Measurements from ENCODE around the gene BRD4. TPM values are rescaled to one million over a fixed set of nuclear protein-coding genes. Genes with fewer than 3 reads are reported as not detected.
A peak's percentile ranks its signal among the peaks of the same experiment; 100 is the strongest.

BRD4 gene
- total RNA-seq, 1 donor from 2014 or later = 129 TPM

GRCh38 chr19:15299568-15300409 lies 32.5 kb downstream of the BRD4 start:
- Mint-ChIP-seq H3K4me1 (ENCODE audit: low read depth) (peaks cover 85% of the 10 kb centered on the region), H3K27ac (peak overlapping the region; percentile 92), H3K4me3 (peak overlapping the region; percentile 42), H3K9me3 (no peaks in the 10 kb centered on the region), H3K27me3 (ENCODE audit: insufficient read depth) (no peaks in the 10 kb centered on the region), H3K36me3 (ENCODE audit: low read depth) (peaks cover 22% of the 10 kb centered on the region)
- no peak for DNase-seq (ENCODE audit: low spot score)
- intact Hi-C loops (cut with micrococcal nuclease) = loop anchor here (2.0 to 5.0 kb wide), 5 partner anchors 13 to 779 kb away; no protein-coding TSS in a partner anchor

DNA sequence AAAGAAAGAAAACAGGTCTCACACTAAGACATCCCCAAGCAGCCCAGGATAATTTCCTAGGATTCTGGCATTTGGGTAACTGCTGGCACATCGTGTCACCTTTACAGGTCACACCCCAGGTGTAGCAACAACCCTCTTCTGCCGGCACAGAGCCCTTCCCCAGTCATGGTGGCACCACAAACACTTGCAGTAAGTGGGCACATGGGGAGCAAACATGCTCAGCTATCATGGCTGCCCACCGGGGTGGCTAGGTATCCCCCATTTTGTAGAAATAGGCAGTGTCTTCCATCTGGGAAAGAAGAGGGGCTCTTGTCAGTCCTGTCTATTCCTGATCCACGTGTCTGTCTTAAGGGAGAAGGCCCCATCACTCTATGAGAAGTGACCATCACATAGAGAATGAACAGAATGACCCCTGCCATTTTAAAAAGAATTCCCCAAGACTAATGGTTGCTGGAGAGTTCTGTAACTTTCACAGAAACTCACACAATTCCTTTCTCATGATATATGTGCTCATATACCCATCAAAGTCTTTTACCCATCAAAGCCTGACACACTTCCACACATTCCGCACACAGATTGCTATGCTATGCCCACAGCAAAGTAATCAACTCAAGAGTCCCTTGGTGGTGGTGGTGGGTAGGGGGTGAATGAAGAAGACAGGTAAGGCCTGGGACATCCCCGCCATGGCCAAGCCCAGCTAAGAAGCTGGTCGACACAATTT lies 33.3 kb downstream of the BRD4 start:
- no peaks in the 10 kb centered on the region for H3K27me3 Mint-ChIP-seq (ENCODE audit: insufficient read depth)

GRCh38 chr19:15297416-15298224 lies 34.7 kb downstream of the BRD4 start:
- DNase-seq (ENCODE audit: low spot score) = no peak
- intact Hi-C loops (cut with micrococcal nuclease) = no loop called here
- H3K4me3 Mint-ChIP-seq = peak overlapping the region; percentile 62

More for the DNA sequence above, 33.3 kb downstream of the BRD4 start:
- Mint-ChIP-seq H3K4me1 (ENCODE audit: low read depth) (peaks cover 85% of the 10 kb centered on the region), H3K27ac (peak overlapping the region; percentile 88), H3K4me3 (peak overlapping the region; percentile 43), H3K36me3 (ENCODE audit: low read depth) (peaks cover 20% of the 10 kb centered on the region), H3K9me3 (no peaks in the 10 kb centered on the region)
- intact Hi-C loops (cut with micrococcal nuclease) = no loop called here
- no peak for DNase-seq (ENCODE audit: low spot score)

DNA sequence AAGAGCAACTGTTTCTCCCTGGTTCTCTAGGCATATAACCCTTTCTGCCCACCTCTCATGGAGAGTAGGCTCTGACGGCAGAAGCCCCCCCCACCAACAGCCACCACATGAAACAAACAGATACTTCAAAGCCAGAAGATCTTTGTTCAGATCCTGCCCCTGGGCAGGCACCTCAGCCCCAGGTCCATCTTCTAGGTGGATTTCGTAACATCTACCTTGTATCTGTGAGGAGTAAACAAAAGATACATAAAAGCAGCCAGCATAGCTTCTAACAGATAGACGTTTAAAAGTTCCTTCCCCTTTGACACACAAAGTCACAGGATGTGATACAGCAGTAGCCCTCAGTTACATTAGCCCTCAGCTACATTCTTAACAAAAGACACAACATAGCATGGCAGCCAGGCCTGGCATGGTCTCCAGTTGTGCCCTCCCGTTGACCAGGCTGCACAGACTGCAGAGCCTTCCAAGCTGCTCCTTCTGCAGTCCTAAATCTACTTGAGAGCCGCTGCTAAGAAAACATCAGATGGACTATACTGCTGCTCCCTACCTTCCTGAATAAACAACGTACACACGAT lies 35.4 kb downstream of the BRD4 start:
- Mint-ChIP-seq H3K27me3 (ENCODE audit: insufficient read depth) (no peaks in the 10 kb centered on the region), H3K27ac (peak overlapping the region; percentile 77), H3K4me1 (ENCODE audit: low read depth) (peaks cover 88% of the 10 kb centered on the region), H3K4me3 (peak overlapping the region; percentile 62), H3K36me3 (ENCODE audit: low read depth) (peaks cover 20% of the 10 kb centered on the region), H3K9me3 (no peaks in the 10 kb centered on the region)
- DNase-seq (ENCODE audit: low spot score) = no peak
- intact Hi-C loops (cut with micrococcal nuclease) = no loop called here

More at GRCh38 chr19:15297416-15298224, 34.7 kb downstream of the BRD4 start:
- H3K27me3 Mint-ChIP-seq (ENCODE audit: insufficient read depth) = no peaks in the 10 kb centered on the region
- H3K27ac Mint-ChIP-seq = peak overlapping the region; percentile 77
- peaks cover 20% of the 10 kb centered on the region for H3K36me3 Mint-ChIP-seq (ENCODE audit: low read depth)
- H3K4me1 Mint-ChIP-seq (ENCODE audit: low read depth) = peaks cover 87% of the 10 kb centered on the region
- no peaks in the 10 kb centered on the region for H3K9me3 Mint-ChIP-seq

DNA sequence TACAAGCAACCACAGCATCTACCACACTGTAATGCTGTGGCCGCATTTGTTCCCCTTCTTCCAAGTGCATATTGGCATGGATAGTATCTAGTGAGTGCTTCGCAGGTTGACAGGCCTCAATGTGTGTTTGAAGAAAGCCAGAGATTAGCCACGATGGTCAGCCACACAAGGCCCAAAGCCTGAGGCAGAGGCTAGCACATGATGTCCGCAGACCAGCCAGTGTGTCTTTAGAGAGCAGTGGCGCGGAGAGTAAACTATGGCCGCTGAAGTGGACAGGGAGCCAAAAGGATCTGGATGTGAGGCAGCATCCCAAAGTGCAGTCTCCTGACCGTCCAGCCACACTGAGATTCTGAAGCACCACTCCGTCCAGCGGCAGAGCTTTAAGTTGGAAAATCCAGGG lies 36.0 kb downstream of the BRD4 start:
- Mint-ChIP-seq H3K36me3 (ENCODE audit: low read depth) (peaks cover 20% of the 10 kb centered on the region), H3K27ac (peak overlapping the region; percentile 71), H3K4me3 (no peak overlapping the region), H3K27me3 (ENCODE audit: insufficient read depth) (no peaks in the 10 kb centered on the region), H3K9me3 (no peaks in the 10 kb centered on the region), H3K4me1 (ENCODE audit: low read depth) (peaks cover 91% of the 10 kb centered on the region)
- no peak for DNase-seq (ENCODE audit: low spot score)
- intact Hi-C loops (cut with micrococcal nuclease) = no loop called here

GRCh38 chr19:15294561-15294990 lies 37.8 kb downstream of the BRD4 start:
- Mint-ChIP-seq H3K9me3 (no peaks in the 10 kb centered on the region), H3K4me3 (no peak overlapping the region), H3K27me3 (ENCODE audit: insufficient read depth) (no peaks in the 10 kb centered on the region), H3K36me3 (ENCODE audit: low read depth) (peaks cover 20% of the 10 kb centered on the region), H3K4me1 (ENCODE audit: low read depth) (peaks cover 94% of the 10 kb centered on the region), H3K27ac (no peak overlapping the region)
- DNase-seq (ENCODE audit: low spot score) = no peak
- intact Hi-C loops (cut with micrococcal nuclease) = no loop called here

GRCh38 chr19:15293781-15294491 lies 38.4 kb downstream of the BRD4 start:
- H3K9me3 Mint-ChIP-seq = no peaks in the 10 kb centered on the region
- peak overlapping the region; percentile 62 for H3K4me3 Mint-ChIP-seq
- peaks cover 91% of the 10 kb centered on the region for H3K4me1 Mint-ChIP-seq (ENCODE audit: low read depth)
- DNase-seq (ENCODE audit: low spot score) = no peak
- H3K27ac Mint-ChIP-seq = peak overlapping the region; percentile 86
- H3K27me3 Mint-ChIP-seq (ENCODE audit: insufficient read depth) = no peaks in the 10 kb centered on the region
- peaks cover 20% of the 10 kb centered on the region for H3K36me3 Mint-ChIP-seq (ENCODE audit: low read depth)
- intact Hi-C loops (cut with micrococcal nuclease) = loop anchor here (1.0 kb wide), 1 partner anchor 7 kb away; no protein-coding TSS in a partner anchor

DNA sequence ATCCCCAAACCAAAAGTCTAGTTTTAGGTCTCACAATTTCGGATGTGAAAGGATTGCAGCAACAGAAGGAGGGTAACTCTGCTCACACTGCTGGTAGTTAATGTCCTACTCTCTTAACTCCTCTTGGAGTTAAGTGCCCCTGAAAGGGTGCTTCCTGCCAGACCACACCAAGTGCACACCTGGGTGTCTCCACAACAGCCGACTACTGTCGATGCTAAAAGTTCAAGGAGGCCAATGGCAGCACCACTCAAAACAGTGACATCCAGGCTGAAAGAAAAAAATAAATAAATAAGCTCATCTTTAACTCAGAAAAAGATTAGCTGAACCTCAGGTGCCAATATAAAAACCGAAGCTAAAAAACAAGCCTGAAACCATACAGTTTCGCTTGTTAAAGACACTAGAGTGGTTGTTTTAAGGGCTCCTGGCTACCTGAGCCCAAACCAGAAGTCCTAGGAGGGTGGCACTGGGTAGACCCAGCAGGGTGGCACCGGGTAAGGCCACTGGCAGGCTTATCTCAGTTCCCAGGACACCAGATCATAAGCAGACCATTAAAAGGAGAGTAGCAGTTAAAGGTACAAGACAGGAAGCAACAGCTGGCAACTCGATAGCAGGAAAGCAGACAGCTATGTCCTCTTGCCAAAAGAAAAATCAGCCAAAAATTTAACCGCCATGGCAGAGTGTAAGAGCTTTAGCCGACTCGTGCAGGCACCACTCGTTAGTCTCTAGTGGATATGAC lies 39.3 kb downstream of the BRD4 start:
- intact Hi-C loops (cut with micrococcal nuclease) = loop anchor here (1.0 kb wide), 1 partner anchor 8 kb away; no protein-coding TSS in a partner anchor
- Mint-ChIP-seq H3K27me3 (ENCODE audit: insufficient read depth) (no peaks in the 10 kb centered on the region), H3K36me3 (ENCODE audit: low read depth) (peaks cover 17% of the 10 kb centered on the region), H3K4me1 (ENCODE audit: low read depth) (peaks cover 94% of the 10 kb centered on the region), H3K27ac (peak overlapping the region; percentile 93), H3K9me3 (no peaks in the 10 kb centered on the region), H3K4me3 (peak overlapping the region; percentile 74)
- no peak for DNase-seq (ENCODE audit: low spot score)

DNA sequence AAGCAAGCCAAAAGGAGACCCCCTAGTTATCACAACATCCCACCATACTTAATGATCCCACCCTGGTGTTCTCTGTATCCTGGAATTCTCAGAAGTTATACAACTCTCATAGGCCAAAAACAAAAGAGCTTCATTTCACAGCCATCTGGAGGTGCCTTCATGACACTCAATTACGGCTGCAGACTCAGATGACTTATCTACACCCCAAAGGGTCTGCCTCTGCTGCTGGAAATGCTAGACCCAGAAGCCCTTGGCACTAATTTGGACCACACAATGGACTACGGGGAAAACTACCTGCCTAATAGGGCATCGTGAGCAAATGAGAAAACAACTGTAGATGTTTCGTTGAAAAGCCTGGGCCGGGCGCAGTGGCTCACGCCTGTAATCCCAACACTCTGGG lies 40.2 kb downstream of the BRD4 start:
- H3K27ac Mint-ChIP-seq = peak overlapping the region; percentile 6
- peaks cover 94% of the 10 kb centered on the region for H3K4me1 Mint-ChIP-seq (ENCODE audit: low read depth)
- no peaks in the 10 kb centered on the region for H3K9me3 Mint-ChIP-seq
- peaks cover 14% of the 10 kb centered on the region for H3K36me3 Mint-ChIP-seq (ENCODE audit: low read depth)
- H3K4me3 Mint-ChIP-seq = peak overlapping the region; percentile 17
- intact Hi-C loops (cut with micrococcal nuclease) = no loop called here
- no peaks in the 10 kb centered on the region for H3K27me3 Mint-ChIP-seq (ENCODE audit: insufficient read depth)
- DNase-seq (ENCODE audit: low spot score) = no peak

DNA sequence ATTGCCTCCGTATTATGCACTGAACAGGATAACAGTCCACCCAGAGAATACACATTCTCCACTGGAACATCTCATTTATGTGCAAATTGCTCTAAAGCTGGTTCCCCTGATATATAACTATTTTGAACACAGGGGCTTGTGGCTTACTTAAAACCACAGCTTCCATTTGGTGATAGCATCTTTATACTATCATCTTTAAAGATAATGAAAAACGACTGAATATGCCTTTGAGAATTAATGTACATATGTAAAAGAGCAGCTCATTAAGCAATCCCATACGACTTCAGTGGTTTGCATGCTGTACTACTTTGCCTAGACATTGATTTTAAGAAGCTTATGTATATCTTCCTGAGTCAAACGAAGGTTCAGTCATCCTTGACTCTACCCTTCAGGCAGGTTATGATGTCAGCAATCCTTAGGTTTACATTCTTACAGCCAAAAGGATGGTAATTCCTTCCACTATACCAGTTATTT lies 40.8 kb downstream of the BRD4 start:
- no peaks in the 10 kb centered on the region for H3K27me3 Mint-ChIP-seq (ENCODE audit: insufficient read depth)
- H3K27ac Mint-ChIP-seq = peak overlapping the region; percentile 6
- peaks cover 9% of the 10 kb centered on the region for H3K36me3 Mint-ChIP-seq (ENCODE audit: low read depth)
- peaks cover 91% of the 10 kb centered on the region for H3K4me1 Mint-ChIP-seq (ENCODE audit: low read depth)
- H3K4me3 Mint-ChIP-seq = no peak overlapping the region
- intact Hi-C loops (cut with micrococcal nuclease) = no loop called here
- H3K9me3 Mint-ChIP-seq = no peaks in the 10 kb centered on the region
- no peak for DNase-seq (ENCODE audit: low spot score)

- Mint-ChIP-seq H3K4me3 (peak overlapping the region; percentile 8), H3K27ac (no peak overlapping the region), H3K36me3 (ENCODE audit: low read depth) (peaks cover 5% of the 10 kb centered on the region), H3K27me3 (ENCODE audit: insufficient read depth) (no peaks in the 10 kb centered on the region), H3K4me1 (ENCODE audit: low read depth) (peaks cover 91% of the 10 kb centered on the region), H3K9me3 (no peaks in the 10 kb centered on the region)
- intact Hi-C loops (cut with micrococcal nuclease) = no loop called here
- no peak for DNase-seq (ENCODE audit: low spot score)
Measured at GRCh38 chr19:15291089-15291488, 41.2 kb downstream of the BRD4 start.

Measured in activated T-helper 1 cell treated with anti-CD3 and anti-CD28 coated beads, Interleukin-12 subunit alpha, Interleukin-12 subunit beta, Interleukin-2, Interleukin-4 antibody, amounts not matched to agents 30 ng/mL and 10 ng/mL and 1 ng/mL, durations not matched to agents 14 hours and 24 hours and 36 hours (primary cell).